ENCODE measurements around the gene URI1. TPM values are rescaled to one million over a fixed set of nuclear protein-coding genes. Genes with fewer than 3 reads are reported as not detected.
"Not testable (repeated sequence)": the region's sequence is repeated elsewhere in the genome, so short reads cannot be mapped to it uniquely, and the experiment has no call there.

URI1 gene
- total RNA-seq, 4 donors from 2014 or later: 28.1 to 146 (median 48.0) TPM

DNA sequence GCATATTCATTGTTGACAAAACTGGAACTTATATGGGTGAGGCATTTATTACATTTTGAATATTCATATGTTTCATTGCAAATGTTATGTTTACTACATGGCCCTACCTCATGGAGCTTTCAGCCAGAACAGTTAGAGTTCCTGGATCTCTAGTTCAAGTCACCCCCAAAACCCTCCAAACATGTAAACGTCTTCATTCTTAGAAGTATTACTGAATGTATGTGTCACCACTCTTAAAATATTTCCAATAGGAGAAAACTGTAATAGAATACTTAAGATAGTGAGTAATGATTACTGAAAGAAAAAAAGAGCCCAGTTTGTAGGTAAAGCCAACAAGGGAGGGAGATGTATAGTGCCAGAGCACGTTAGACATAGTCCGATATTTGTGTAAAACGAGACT, 23.5 kb downstream of the URI1 start:
- H3K36me3 ChIP-seq: no peaks in the 10 kb centered on the region
- no peak for DNase-seq
- in situ Hi-C loops (cut with MboI; ENCODE audit: low pct_ligation_motif_present in 1 of 4, low pct_unique_long_range_greater_than_20kb in 1 of 4, low sequenced_read_pairs in 3 of 4): no loop called here
- H3K27ac ChIP-seq: no peak overlapping the region
- TF ChIP-seq, protein P1, sequence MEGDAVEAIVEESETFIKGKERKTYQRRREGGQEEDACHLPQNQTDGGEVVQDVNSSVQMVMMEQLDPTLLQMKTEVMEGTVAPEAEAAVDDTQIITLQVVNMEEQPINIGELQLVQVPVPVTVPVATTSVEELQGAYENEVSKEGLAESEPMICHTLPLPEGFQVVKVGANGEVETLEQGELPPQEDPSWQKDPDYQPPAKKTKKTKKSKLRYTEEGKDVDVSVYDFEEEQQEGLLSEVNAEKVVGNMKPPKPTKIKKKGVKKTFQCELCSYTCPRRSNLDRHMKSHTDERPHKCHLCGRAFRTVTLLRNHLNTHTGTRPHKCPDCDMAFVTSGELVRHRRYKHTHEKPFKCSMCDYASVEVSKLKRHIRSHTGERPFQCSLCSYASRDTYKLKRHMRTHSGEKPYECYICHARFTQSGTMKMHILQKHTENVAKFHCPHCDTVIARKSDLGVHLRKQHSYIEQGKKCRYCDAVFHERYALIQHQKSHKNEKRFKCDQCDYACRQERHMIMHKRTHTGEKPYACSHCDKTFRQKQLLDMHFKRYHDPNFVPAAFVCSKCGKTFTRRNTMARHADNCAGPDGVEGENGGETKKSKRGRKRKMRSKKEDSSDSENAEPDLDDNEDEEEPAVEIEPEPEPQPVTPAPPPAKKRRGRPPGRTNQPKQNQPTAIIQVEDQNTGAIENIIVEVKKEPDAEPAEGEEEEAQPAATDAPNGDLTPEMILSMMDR (IDR thresholded peaks at IDR 0.05): no peak
- no peak for TF ChIP-seq EP300 (IDR thresholded peaks at IDR 0.05; ENCODE audit: low read depth)
- TF ChIP-seq POLR2A (IDR thresholded peaks at IDR 0.05): no peak
- no peak for TF ChIP-seq POLR2AphosphoS5 (IDR thresholded peaks at IDR 0.05)
- no peaks in the 10 kb centered on the region for H3K27me3 ChIP-seq
- 88% methylated on average over 4 of the region's 4 CpGs; no CpG with 5 or more reads in 1 of the 2 donors for WGBS, 2 donors (ENCODE audit: low coverage in 1 of 2)
- peaks cover 0 to 61% (median 18%) of the 10 kb centered on the region in 4 donors for H3K4me1 ChIP-seq
- intact Hi-C loops (cut with DNase I; ENCODE audit: low total_unique reads): no loop called here
- H3K9me3 ChIP-seq: no peaks in the 10 kb centered on the region
- no peak overlapping the region for H3K4me3 ChIP-seq

DNA sequence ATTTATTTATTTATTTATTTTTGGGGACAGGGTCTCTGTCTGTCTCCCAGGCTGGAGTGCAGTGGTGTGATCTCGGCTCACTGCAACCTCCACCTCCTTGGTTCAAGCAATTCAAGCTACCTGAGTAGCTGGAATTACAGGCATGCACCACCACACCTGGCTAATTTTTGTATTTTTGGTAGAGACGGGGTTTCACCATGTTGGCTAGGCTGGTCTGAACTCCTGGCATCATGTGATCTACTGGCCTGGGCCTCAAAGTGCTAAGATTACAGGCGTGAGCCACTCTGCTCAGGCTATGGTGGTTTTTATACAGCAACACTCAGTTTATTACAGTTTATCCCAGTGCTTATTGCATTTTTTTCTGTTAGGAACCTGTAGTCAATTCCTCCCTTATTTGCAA, 24.1 kb downstream of the URI1 start:
- in situ Hi-C loops (cut with MboI; ENCODE audit: low pct_ligation_motif_present in 1 of 4, low pct_unique_long_range_greater_than_20kb in 1 of 4, low sequenced_read_pairs in 3 of 4); H3K9me3 ChIP-seq; intact Hi-C loops (cut with DNase I; ENCODE audit: low total_unique reads); DNase-seq; H3K27ac ChIP-seq; H3K27me3 ChIP-seq; H3K36me3 ChIP-seq; H3K4me3 ChIP-seq: not testable (repeated sequence)
- H3K4me1 ChIP-seq: peaks cover 0 to 64% (median 19%) of the 10 kb centered on the region in 4 donors
- WGBS, 2 donors (ENCODE audit: low coverage in 1 of 2): 79 to 86% methylated on average over 2 to 3 of the region's 3 CpGs

DNA sequence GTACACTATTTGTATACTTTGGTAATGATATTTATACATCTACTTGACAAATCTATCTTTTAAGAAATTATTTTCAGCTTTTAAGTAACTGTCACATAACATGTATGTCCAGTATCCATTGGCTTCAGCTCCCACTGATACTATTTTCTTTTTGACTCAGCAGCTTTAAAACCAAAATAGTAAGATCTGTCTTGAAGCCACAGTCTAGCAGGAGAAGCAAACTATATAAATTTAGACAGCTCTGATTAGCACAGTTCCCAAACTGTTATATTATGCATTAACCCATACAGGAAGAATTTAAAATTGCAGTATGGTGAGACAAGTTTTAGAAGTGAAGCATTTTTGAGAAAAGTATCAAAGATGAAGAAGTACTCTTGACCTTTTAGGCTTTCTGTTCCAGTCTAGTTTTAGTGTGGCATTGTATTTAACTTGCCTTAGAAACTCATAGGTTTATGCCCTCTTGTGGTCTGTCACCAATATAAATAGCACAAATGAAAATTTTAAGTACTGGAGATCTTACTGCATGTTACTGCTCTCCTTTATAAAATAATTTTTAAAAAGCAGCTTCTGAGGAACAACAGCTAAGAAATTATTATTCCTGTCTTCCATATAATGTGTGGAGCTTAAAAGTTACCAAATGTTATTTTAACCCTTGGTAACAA, 24.7 kb downstream of the URI1 start:
- no peak overlapping the region for H3K27ac ChIP-seq
- no peak for DNase-seq
- H3K36me3 ChIP-seq: no peaks in the 10 kb centered on the region
- intact Hi-C loops (cut with DNase I; ENCODE audit: low total_unique reads) (no loop called here), in situ Hi-C loops (cut with MboI; ENCODE audit: low pct_ligation_motif_present in 1 of 4, low pct_unique_long_range_greater_than_20kb in 1 of 4, low sequenced_read_pairs in 3 of 4) (no loop called here)
- peaks cover 0 to 64% (median 19%) of the 10 kb centered on the region in 4 donors for H3K4me1 ChIP-seq
- H3K4me3 ChIP-seq: no peak overlapping the region
- no peaks in the 10 kb centered on the region for H3K9me3 ChIP-seq
- no peaks in the 10 kb centered on the region for H3K27me3 ChIP-seq
- TF ChIP-seq EP300 (IDR thresholded peaks at IDR 0.05; ENCODE audit: low read depth): no peak
- TF ChIP-seq, protein P1 (IDR thresholded peaks at IDR 0.05): peak in 1 of 5 experiments; percentile 15

DNA sequence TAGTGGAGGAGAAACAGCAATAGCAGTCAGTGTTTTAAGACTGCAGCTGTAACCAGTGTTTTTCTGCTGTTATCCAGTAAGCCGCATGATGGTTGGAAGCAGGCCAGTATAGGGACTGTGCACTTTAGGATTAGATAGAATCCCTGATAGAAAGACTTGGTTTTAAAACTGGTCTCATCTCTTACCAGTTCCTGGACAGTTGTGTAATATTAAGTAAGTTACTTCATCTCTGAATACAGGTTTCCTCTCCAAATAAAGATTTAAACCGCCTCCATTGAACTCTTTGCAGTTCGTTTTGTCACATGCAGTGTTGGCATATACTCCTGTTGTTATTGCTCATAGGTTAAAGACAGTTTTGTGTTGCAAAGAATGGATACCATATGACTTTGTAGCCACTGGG, 25.6 kb downstream of the URI1 start:
- DNase-seq: no peak
- H3K27me3 ChIP-seq: no peaks in the 10 kb centered on the region
- in situ Hi-C loops (cut with MboI; ENCODE audit: low pct_ligation_motif_present in 1 of 4, low pct_unique_long_range_greater_than_20kb in 1 of 4, low sequenced_read_pairs in 3 of 4) (no loop called here), intact Hi-C loops (cut with DNase I; ENCODE audit: low total_unique reads) (no loop called here)
- WGBS, 2 donors (ENCODE audit: low coverage in 1 of 2): 55 to 80% methylated on average over 1 to 3 of the region's 3 CpGs
- TF ChIP-seq POLR2A (IDR thresholded peaks at IDR 0.05) (no peak), POLR2AphosphoS5 (IDR thresholded peaks at IDR 0.05) (no peak), EP300 (IDR thresholded peaks at IDR 0.05; ENCODE audit: low read depth) (no peak)
- TF ChIP-seq, protein P1 (IDR thresholded peaks at IDR 0.05): no peak
- peaks cover 0 to 62% (median 19%) of the 10 kb centered on the region in 4 donors for H3K4me1 ChIP-seq
- H3K4me3 ChIP-seq: no peak overlapping the region
- H3K36me3 ChIP-seq: no peaks in the 10 kb centered on the region
- no peaks in the 10 kb centered on the region for H3K9me3 ChIP-seq
- no peak overlapping the region for H3K27ac ChIP-seq

DNA sequence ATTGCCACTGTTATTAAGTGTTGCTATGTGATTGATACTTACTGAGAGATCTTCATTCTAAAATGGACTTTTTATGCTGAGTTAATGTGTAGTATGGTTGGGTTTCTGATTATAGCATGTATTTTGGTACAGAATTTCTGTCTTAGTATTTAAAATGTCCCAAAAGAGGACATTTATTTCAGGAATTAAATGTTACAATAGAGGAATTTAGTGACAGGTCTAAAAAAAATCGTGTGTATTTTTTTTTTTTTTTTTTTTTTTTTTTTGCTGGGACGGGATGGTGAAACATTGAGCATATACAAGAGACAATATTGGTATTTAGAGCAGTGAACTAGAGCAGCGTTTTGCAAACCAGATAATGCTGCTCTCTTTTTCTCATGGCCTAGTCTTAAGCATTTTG, 27.9 kb downstream of the URI1 start:
- WGBS, 2 donors (ENCODE audit: low coverage in 1 of 2): 65 to 81% methylated on average over 3 of the region's 3 CpGs
- in situ Hi-C loops (cut with MboI; ENCODE audit: low pct_ligation_motif_present in 1 of 4, low pct_unique_long_range_greater_than_20kb in 1 of 4, low sequenced_read_pairs in 3 of 4): no loop called here
- peaks cover 0 to 42% (median 9%) of the 10 kb centered on the region in 4 donors for H3K4me1 ChIP-seq

More for the DNA sequence above, 27.9 kb downstream of the URI1 start:
- Histone ChIP-seq H3K9me3 (no peaks in the 10 kb centered on the region), H3K4me3 (no peak overlapping the region), H3K27me3 (no peaks in the 10 kb centered on the region), H3K27ac (no peak overlapping the region), H3K36me3 (no peaks in the 10 kb centered on the region)
- no peak for DNase-seq
- TF ChIP-seq POLR2AphosphoS5 (IDR thresholded peaks at IDR 0.05): no peak
- TF ChIP-seq, protein P1 (IDR thresholded peaks at IDR 0.05): no peak
- TF ChIP-seq POLR2A (IDR thresholded peaks at IDR 0.05): no peak
- no peak for TF ChIP-seq EP300 (IDR thresholded peaks at IDR 0.05; ENCODE audit: low read depth)
- intact Hi-C loops (cut with DNase I; ENCODE audit: low total_unique reads): no loop called here
